ENCODE results near the gene YTHDC2. TPM values are rescaled to one million over a fixed set of nuclear protein-coding genes. Genes with fewer than 3 reads are reported as not detected.
A peak's percentile ranks its signal among the peaks of the same experiment; 100 is the strongest.

YTHDC2 gene
- polyA plus RNA-seq, 6 donors from 2014 or later = 8.1 to 20.0 (median 15.0) TPM

DNA sequence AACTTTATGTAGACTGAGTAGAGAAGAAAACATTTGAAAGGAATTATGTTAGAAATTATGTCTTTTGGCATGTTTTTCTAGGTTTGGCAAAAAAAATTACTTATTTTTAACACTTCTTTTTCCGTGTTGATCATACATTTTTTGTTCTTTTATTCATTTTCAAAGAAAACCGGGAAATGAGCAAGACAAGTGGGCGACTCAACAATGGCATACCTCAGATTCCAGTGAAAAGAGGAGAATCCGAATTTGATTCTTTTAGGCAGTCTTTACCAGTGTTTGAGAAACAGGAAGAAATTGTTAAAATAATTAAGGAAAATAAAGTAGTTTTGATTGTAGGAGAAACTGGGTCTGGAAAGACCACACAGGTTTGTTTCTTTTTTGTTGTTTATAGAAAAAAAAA, 12.9 kb downstream of the YTHDC2 start:
- Mint-ChIP-seq H3K4me3 (no peak overlapping the region), H3K36me3 (peaks cover 12 to 14% of the 10 kb centered on the region in 2 donors), H3K9me3 (peaks cover 0 to 14% (median 7%) of the 10 kb centered on the region in 7 donors), H3K27me3 (no peaks in the 10 kb centered on the region), H3K27ac (peak overlapping the region in 1 of 6 donors; percentile 63), H3K4me1 (peaks cover 13 to 17% (median 16%) of the 10 kb centered on the region in 3 donors)
- ATAC-seq (ENCODE audit: low read depth in 2 of 2) (no peak), DNase-seq (no peak)

GRCh38 chr5:113527746-113528145, 14.3 kb downstream of the YTHDC2 start:
- no peak for ATAC-seq (ENCODE audit: low read depth in 2 of 2)
- H3K4me1 Mint-ChIP-seq = peaks cover 13 to 16% (median 13%) of the 10 kb centered on the region in 3 donors
- no peaks in the 10 kb centered on the region for H3K27me3 Mint-ChIP-seq

GRCh38 chr5:113531481-113532159, 18.1 kb downstream of the YTHDC2 start:
- H3K36me3 Mint-ChIP-seq = peaks cover 14 to 32% of the 10 kb centered on the region in 2 donors
- no peak overlapping the region for H3K27ac Mint-ChIP-seq
- DNase-seq (no peak), ATAC-seq (ENCODE audit: low read depth in 2 of 2) (no peak)
- H3K4me3 Mint-ChIP-seq = no peak overlapping the region
- H3K9me3 Mint-ChIP-seq = peaks cover 0 to 21% (median 8%) of the 10 kb centered on the region in 7 donors
- H3K27me3 Mint-ChIP-seq = no peaks in the 10 kb centered on the region
- H3K4me1 Mint-ChIP-seq = no peaks in the 10 kb centered on the region

More at GRCh38 chr5:113527746-113528145, 14.3 kb downstream of the YTHDC2 start:
- Mint-ChIP-seq H3K9me3 (peaks cover 0 to 21% (median 8%) of the 10 kb centered on the region in 7 donors), H3K27ac (no peak overlapping the region), H3K36me3 (peaks cover 14 to 22% of the 10 kb centered on the region in 2 donors), H3K4me3 (no peak overlapping the region)
- no peak for DNase-seq

GRCh38 chr5:113538313-113538712, 24.8 kb downstream of the YTHDC2 start:
- Mint-ChIP-seq H3K36me3 (peaks cover 31 to 40% of the 10 kb centered on the region in 2 donors), H3K9me3 (no peaks in the 10 kb centered on the region), H3K4me1 (peaks cover 2 to 7% (median 5%) of the 10 kb centered on the region in 3 donors), H3K4me3 (no peak overlapping the region), H3K27ac (peak overlapping the region in 1 of 6 donors; percentile 64), H3K27me3 (no peaks in the 10 kb centered on the region)
- ATAC-seq (ENCODE audit: low read depth in 2 of 2) (no peak), DNase-seq (no peak)

DNA sequence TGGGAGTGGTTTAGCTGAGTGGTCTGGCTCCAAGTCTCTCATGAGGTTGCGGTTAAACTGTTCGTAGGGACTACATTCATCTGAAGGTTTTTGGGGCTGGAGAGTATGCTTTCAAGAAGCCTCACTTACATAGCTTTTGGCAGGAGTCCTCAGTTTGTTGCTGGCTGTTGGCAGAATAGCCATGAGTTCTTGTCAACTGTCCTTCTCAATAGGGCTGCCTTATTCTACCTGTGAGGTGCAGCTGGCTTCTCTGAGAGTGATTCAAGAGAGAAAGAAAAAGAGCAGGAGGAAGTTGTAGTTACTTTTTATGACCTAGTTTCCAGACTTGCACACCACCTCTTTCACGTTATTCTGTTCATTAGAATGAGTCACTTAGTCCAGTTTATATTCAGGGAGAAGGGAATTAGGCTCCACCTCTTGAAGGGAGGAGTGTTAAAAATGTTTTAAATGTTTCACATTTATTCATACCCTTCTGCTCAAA, 33.2 kb downstream of the YTHDC2 start:
- no peak for ATAC-seq (ENCODE audit: low read depth in 2 of 2)
- Mint-ChIP-seq H3K36me3 (peaks cover 27 to 42% of the 10 kb centered on the region in 2 donors), H3K27ac (no peak overlapping the region), H3K4me3 (no peak overlapping the region), H3K4me1 (peaks cover 0 to 5% (median 4%) of the 10 kb centered on the region in 3 donors), H3K27me3 (no peaks in the 10 kb centered on the region), H3K9me3 (no peaks in the 10 kb centered on the region)
- DNase-seq = no peak

GRCh38 chr5:113548396-113548795, 34.9 kb downstream of the YTHDC2 start:
- ATAC-seq (ENCODE audit: low read depth in 2 of 2) = no peak
- no peaks in the 10 kb centered on the region for H3K9me3 Mint-ChIP-seq
- H3K27me3 Mint-ChIP-seq = no peaks in the 10 kb centered on the region
- no peak overlapping the region for H3K4me3 Mint-ChIP-seq
- H3K36me3 Mint-ChIP-seq = peaks cover 20 to 39% of the 10 kb centered on the region in 2 donors
- no peak for DNase-seq
- H3K4me1 Mint-ChIP-seq = peaks cover 0 to 5% (median 4%) of the 10 kb centered on the region in 3 donors
- no peak overlapping the region for H3K27ac Mint-ChIP-seq

- H3K4me1 Mint-ChIP-seq = no peaks in the 10 kb centered on the region
- DNase-seq = no peak
- no peaks in the 10 kb centered on the region for H3K27me3 Mint-ChIP-seq
- no peaks in the 10 kb centered on the region for H3K9me3 Mint-ChIP-seq
- no peak overlapping the region for H3K27ac Mint-ChIP-seq
- no peak for ATAC-seq (ENCODE audit: low read depth in 2 of 2)
- no peak overlapping the region for H3K4me3 Mint-ChIP-seq
- peaks cover 20 to 33% of the 10 kb centered on the region in 2 donors for H3K36me3 Mint-ChIP-seq
Measured at GRCh38 chr5:113552137-113552536, 38.6 kb downstream of the YTHDC2 start.

DNA sequence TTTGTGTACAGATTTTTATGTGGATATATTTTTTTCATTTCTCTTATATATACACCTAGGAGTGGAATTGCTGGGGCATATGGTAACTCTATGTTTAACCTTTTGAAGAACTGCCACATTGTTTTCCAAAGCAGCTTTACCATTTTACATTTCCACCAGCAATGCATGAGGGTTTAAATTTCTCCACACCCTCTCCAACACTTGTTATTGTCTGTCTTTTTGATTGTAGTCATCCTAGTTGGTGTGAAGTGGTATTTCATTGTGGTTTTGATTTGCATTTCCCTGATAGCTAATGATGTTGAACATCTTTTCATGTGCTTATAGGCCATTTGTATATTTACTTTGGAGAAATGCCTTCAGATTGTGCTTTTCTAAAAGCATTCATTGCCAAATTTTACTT, 39.1 kb downstream of the YTHDC2 start:
- Mint-ChIP-seq H3K36me3 (peaks cover 25 to 31% of the 10 kb centered on the region in 2 donors), H3K9me3 (no peaks in the 10 kb centered on the region), H3K27ac (no peak overlapping the region), H3K27me3 (no peaks in the 10 kb centered on the region), H3K4me3 (no peak overlapping the region), H3K4me1 (no peaks in the 10 kb centered on the region)
- DNase-seq (no peak), ATAC-seq (ENCODE audit: low read depth in 2 of 2) (no peak)

DNA sequence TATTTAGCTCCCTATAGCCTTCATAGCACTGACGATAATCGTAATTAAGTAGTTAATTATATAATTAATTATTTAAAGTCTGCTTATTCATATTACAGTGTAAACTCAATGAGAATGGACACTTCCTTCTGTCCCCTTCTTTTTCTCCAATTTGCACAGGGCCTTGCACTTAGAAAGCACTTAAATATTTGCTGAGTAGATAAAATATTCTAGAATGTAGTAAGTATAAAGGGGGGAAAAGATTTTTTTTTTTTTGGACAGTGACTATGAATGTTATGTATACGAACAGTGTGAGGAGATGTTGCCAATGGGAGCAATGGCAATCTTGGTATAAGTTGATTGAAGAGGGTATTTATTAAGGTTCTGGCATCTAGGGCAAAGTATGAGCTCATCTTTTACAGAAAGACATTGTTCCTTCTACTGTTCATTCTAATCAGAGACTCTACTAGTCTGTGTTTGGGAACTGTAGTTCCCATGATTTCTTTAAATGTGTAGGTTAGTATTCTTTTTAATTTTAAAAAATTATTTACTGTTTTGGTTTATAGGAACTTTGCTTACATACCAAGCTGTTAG, 49.4 kb downstream of the YTHDC2 start:
- no peak overlapping the region for H3K4me3 Mint-ChIP-seq
- no peak for DNase-seq
- H3K27ac Mint-ChIP-seq = peak overlapping the region in 2 of 6 donors; percentile 51 to 74
- no peak for ATAC-seq (ENCODE audit: low read depth in 2 of 2)
- H3K27me3 Mint-ChIP-seq = no peaks in the 10 kb centered on the region
- H3K9me3 Mint-ChIP-seq = no peaks in the 10 kb centered on the region
- H3K36me3 Mint-ChIP-seq = peaks cover 22 to 29% of the 10 kb centered on the region in 2 donors
- no peaks in the 10 kb centered on the region for H3K4me1 Mint-ChIP-seq

DNA sequence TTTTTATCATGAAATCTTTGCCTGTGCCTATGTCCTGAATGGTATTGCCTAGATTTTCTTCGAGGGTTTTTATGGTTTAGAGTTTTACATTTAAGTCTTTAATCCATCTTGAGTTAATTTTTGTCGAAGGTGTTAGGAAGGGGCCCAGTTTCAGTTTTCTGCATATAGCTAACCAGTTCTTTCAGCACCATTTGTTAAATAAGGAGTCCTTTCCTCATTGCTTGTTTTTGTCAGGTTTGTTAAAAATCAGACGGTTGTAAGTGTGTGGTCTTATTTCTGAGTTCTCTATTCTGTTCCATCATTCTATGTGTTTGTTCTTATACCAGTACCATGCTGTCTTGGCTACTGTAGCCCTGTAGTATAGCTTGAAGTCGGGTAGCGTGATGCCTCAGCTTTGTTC, 55.9 kb downstream of the YTHDC2 start:
- no peak overlapping the region for H3K4me3 Mint-ChIP-seq
- peak overlapping the region in 1 of 6 donors; percentile 15 for H3K27ac Mint-ChIP-seq
- DNase-seq (no peak), ATAC-seq (ENCODE audit: low read depth in 2 of 2) (no peak)
- no peaks in the 10 kb centered on the region for H3K27me3 Mint-ChIP-seq
- peaks cover 8 to 21% (median 15%) of the 10 kb centered on the region in 7 donors for H3K9me3 Mint-ChIP-seq
- peaks cover 14 to 17% (median 15%) of the 10 kb centered on the region in 3 donors for H3K4me1 Mint-ChIP-seq
- peaks cover 69 to 73% of the 10 kb centered on the region in 2 donors for H3K36me3 Mint-ChIP-seq

DNA sequence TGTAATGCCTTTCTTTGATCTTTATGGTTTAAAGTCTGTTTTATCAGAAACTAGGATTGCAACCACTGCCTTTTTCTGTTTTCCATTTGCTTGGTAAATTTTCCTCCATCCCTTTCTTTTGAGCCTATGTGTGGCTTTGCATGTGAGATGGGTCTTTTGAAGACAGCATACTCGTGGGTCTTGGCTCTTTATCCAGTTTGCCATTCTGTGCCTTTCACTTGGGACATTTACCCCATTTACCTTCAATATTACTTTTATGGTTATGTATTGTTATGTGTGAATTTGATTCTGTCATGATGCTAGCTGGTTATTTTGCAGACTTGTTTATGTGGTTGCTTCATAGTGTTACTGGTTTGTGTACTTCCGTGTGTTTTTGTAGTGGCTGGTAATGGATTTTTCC, 59.2 kb downstream of the YTHDC2 start:
- Mint-ChIP-seq H3K4me1 (peaks cover 15 to 31% (median 20%) of the 10 kb centered on the region in 3 donors), H3K4me3 (no peak overlapping the region), H3K27ac (no peak overlapping the region), H3K36me3 (peaks cover 60 to 75% of the 10 kb centered on the region in 2 donors), H3K27me3 (no peaks in the 10 kb centered on the region), H3K9me3 (peaks cover 8 to 21% (median 15%) of the 10 kb centered on the region in 7 donors)
- DNase-seq (no peak), ATAC-seq (ENCODE audit: low read depth in 2 of 2) (no peak)

GRCh38 chr5:113574417-113574816, 60.9 kb downstream of the YTHDC2 start:
- Mint-ChIP-seq H3K9me3 (peaks cover 8 to 21% (median 15%) of the 10 kb centered on the region in 7 donors), H3K27ac (no peak overlapping the region), H3K4me3 (no peak overlapping the region), H3K36me3 (peaks cover 45 to 64% of the 10 kb centered on the region in 2 donors), H3K4me1 (peaks cover 15 to 31% (median 20%) of the 10 kb centered on the region in 3 donors), H3K27me3 (no peaks in the 10 kb centered on the region)
- DNase-seq (no peak), ATAC-seq (ENCODE audit: low read depth in 2 of 2) (no peak)

- Mint-ChIP-seq H3K27ac (no peak overlapping the region), H3K36me3 (peaks cover 44 to 60% of the 10 kb centered on the region in 2 donors), H3K4me3 (no peak overlapping the region)
Measured at GRCh38 chr5:113575074-113575473, 61.6 kb downstream of the YTHDC2 start.

DNA sequence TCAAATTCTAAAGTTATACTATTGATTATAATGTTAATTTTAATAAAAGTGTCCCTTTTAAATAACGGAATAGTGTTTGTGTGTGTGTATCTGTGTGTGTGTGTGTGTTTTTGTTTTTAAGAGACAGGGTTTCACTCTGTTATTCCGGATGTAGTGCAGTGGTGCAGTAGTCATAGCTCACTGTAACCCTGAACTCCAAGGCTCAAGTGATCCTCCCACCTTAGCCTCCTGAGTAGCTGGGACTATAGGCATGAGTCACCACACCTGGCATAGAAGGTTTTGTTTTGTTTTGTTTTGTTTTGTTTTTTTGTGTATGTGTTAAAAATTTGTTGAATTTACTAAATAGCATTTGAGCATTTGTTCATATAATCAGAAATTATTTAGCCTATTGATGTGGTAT, 64.6 kb downstream of the YTHDC2 start:
- no peak for ATAC-seq (ENCODE audit: low read depth in 2 of 2)
- peaks cover 23 to 39% of the 10 kb centered on the region in 2 donors for H3K36me3 Mint-ChIP-seq

More at GRCh38 chr5:113575074-113575473, 61.6 kb downstream of the YTHDC2 start:
- peaks cover 8 to 21% (median 15%) of the 10 kb centered on the region in 7 donors for H3K9me3 Mint-ChIP-seq
- ATAC-seq (ENCODE audit: low read depth in 2 of 2) (no peak), DNase-seq (no peak)
- H3K4me1 Mint-ChIP-seq = peaks cover 15 to 31% (median 20%) of the 10 kb centered on the region in 3 donors
- H3K27me3 Mint-ChIP-seq = no peaks in the 10 kb centered on the region

More for the DNA sequence above, 64.6 kb downstream of the YTHDC2 start:
- H3K4me1 Mint-ChIP-seq = peaks cover 0 to 20% (median 10%) of the 10 kb centered on the region in 3 donors
- H3K27me3 Mint-ChIP-seq = no peaks in the 10 kb centered on the region
- peaks cover 0 to 7% (median 3%) of the 10 kb centered on the region in 7 donors for H3K9me3 Mint-ChIP-seq
- no peak overlapping the region for H3K4me3 Mint-ChIP-seq
- peak overlapping the region in 1 of 6 donors; percentile 86 for H3K27ac Mint-ChIP-seq
- no peak for DNase-seq

Measured in naive B cell (primary cell).